ENCODE results near the gene FOXO4. TPM values are rescaled to one million over a fixed set of nuclear protein-coding genes. Genes with fewer than 3 reads are reported as not detected.

FOXO4 gene
- total and polyA plus RNA-seq, 10 of the 15 experiments (the other 5 are each of a cell fraction or from before 2014, with no cell fraction given) = 0.05 to 6.9 (median 2.3) TPM

- BruUV-seq (replicated peaks) = no TSS peak
- Histone ChIP-seq H3K27me3 (replicated peaks in 1 of 2; ENCODE audit: control insufficient read depth in 2 of 2, insufficient read depth in 2 of 2, low read length in 1 of 2) (no peaks in the 10 kb centered on the region), H3K36me3 (ENCODE audit: control insufficient read depth in 2 of 2, insufficient read depth in 2 of 2, low read length in 1 of 2) (no peaks in the 10 kb centered on the region), H3K9ac (ENCODE audit: control insufficient read depth, insufficient read depth, low read length) (peak overlapping the region; percentile 38; the same call in 1 of the 2 replicates), H3K9me3 (replicated peaks; ENCODE audit: control insufficient read depth, insufficient read depth, low read length) (no peaks in the 10 kb centered on the region; the same call in 2 of the 3 replicates), H3K4me3 (peak overlapping the region; percentile 42), H3K4me2 (ENCODE audit: control insufficient read depth, insufficient read depth) (peak overlapping the region; percentile 64; the same call in 1 of the 2 replicates), H2AFZ (ENCODE audit: control insufficient read depth, low read depth, low read length) (no peak overlapping the region), H3K27ac (ENCODE audit: control insufficient read depth, insufficient read depth) (peak overlapping the region; percentile 61), H3K79me2 (ENCODE audit: control insufficient read depth, insufficient read depth, low read length) (peaks cover 6% of the 10 kb centered on the region; the same call in 1 of the 2 replicates), H4K20me1 (ENCODE audit: control insufficient read depth, insufficient read depth) (no peaks in the 10 kb centered on the region), H3K4me1 (ENCODE audit: control insufficient read depth, insufficient read depth, low read length) (peaks cover 3% of the 10 kb centered on the region; the same call in 1 of the 2 replicates)
- RAD21 ChIA-PET (ENCODE audit: unreplicated experiment) = interaction anchor here (0.6 to 3.3 kb wide), 5 partner anchors 8 to 185 kb away, joined by 3 to 28 read pairs (median 7); partner anchors contain the start of genes IL2RG and MED12
- intact Hi-C loops (cut with micrococcal nuclease; ENCODE audit: unreplicated experiment) = loop anchor here (1.0 kb wide), 1 partner anchor 26 kb away; no protein-coding TSS in a partner anchor
- ATAC-seq = peak; percentile 76
- FAIRE-seq = peak; percentile 84
- WGBS (ENCODE audit: insufficient coverage, insufficient replicate concordance, low lambda C conversion rate, missing lambda C conversion rate) = 6% methylated on average over 8 of the region's 10 CpGs
- POLR2A ChIA-PET = interaction anchor here (0.6 to 5.8 kb wide), 5 partner anchors 9 to 151 kb away, joined by 3 to 60 read pairs (median 4); partner anchors contain the start of genes IL2RG, MED12 and ZMYM3
- no peak for DNase-seq (ENCODE audit: low read depth, low spot score)
- in situ Hi-C loops (cut with MboI) = no loop called here
- CTCF ChIA-PET = interaction anchor here (1.3 to 5.2 kb wide), 4 partner anchors 9 to 105 kb away, joined by 5 to 82 read pairs (median 44); partner anchors contain the start of gene IL2RG
- SMC1A ChIA-PET (ENCODE audit: uncharacterized antibody, unreplicated experiment) = interaction anchor here (0.9 to 6.2 kb wide), 4 partner anchors 8 to 79 kb away, joined by 5 to 46 read pairs (median 31); partner anchors contain the start of genes IL2RG and MED12
- TF ChIP-seq TCF12 (IDR thresholded peaks at IDR 0.05; ENCODE audit: low read depth, low read length) = peak; percentile 36; the same call in 1 of the 2 replicates
- TF ChIP-seq HDGF (IDR thresholded peaks at IDR 0.05) = 0 out of 2 replicates have a peak, but pooled peaks have one; percentile 23
- no peak for TF ChIP-seq FOXK2 (IDR thresholded peaks at IDR 0.05)
- peak; percentile 72 for TF ChIP-seq RUNX3 (IDR thresholded peaks at IDR 0.05; ENCODE audit: low read length)
- TF ChIP-seq MEF2B (IDR thresholded peaks at IDR 0.05; ENCODE audit: partially characterized antibody, poor library complexity, severe bottlenecking) = peak; percentile 69
- no peak; the same call in 1 of the 2 replicates for TF ChIP-seq SMAD5 (IDR thresholded peaks at IDR 0.05; ENCODE audit: low read depth)
- peak; percentile 49 to 70; a peak in 3 of 4 replicates for TF ChIP-seq IKZF2 (IDR thresholded peaks at IDR 0.05)
- peak; percentile 70 for TF ChIP-seq RELB (IDR thresholded peaks at IDR 0.05; ENCODE audit: low read depth)
- TF ChIP-seq ATF3 (IDR thresholded peaks at IDR 0.05; ENCODE audit: borderline replicate concordance, extremely low read depth, low read depth, low read length) = no peak
- TF ChIP-seq BRCA1 (IDR thresholded peaks at IDR 0.05; ENCODE audit: low read depth, low read length) = no peak
- peak; percentile 55; the same call in 1 of the 2 replicates for TF ChIP-seq NFIC (IDR thresholded peaks at IDR 0.05; ENCODE audit: low read depth, low read length)
- TF ChIP-seq NBN (IDR thresholded peaks at IDR 0.05) = 0 out of 2 replicates have a peak, but pooled peaks have one; percentile 63
- no peak for TF ChIP-seq STAT1 (conservative IDR thresholded peaks at IDR 0.05)
- TF ChIP-seq HCFC1 (IDR thresholded peaks at IDR 0.05; ENCODE audit: low read length) = no peak
- TF ChIP-seq RBBP5 (conservative IDR thresholded peaks at IDR 0.05) = no peak
- no peak for TF ChIP-seq BCL3 (IDR thresholded peaks at IDR 0.05; ENCODE audit: borderline replicate concordance, insufficient read depth, low read depth, low read length, poor library complexity, severe bottlenecking)
- TF ChIP-seq HDAC6 (IDR thresholded peaks at IDR 0.05; ENCODE audit: unreplicated experiment) = no peak
- no peak for TF ChIP-seq CBFB (IDR thresholded peaks at IDR 0.05; ENCODE audit: low read depth)
- no peak for TF ChIP-seq PKNOX1 (IDR thresholded peaks at IDR 0.05)
Observed at GRCh38 chrX:71103110-71103983, 7.7 kb downstream of the FOXO4 start.

Data from GM12878 (cell line).